GM18907 (cell line): ENCODE data around the gene COPZ2.
"Not testable (repeated sequence)": the region's sequence is repeated elsewhere in the genome, so short reads cannot be mapped to it uniquely, and the experiment has no call there.

ENCODE experiments used
- ATAC-seq: cut with Tn5 transposase; IDR thresholded peaks from one replicate; pipeline ENCODE4 v1.9.1; 2021; ENCODE audit warnings: mild to moderate bottlenecking, moderate library complexity; ENCODE audit not compliant: unreplicated experiment

COPZ2 gene

GRCh38 chr17:48031966-48032365 is 5.6 kb downstream of the COPZ2 start:
- no peak for ATAC-seq

GRCh38 chr17:48030531-48030930 is 7.1 kb downstream of the COPZ2 start:
- no peak for ATAC-seq

GRCh38 chr17:48028736-48029135 is 8.9 kb downstream of the COPZ2 start:
- ATAC-seq: no peak

GRCh38 chr17:48027322-48027981 is 10.1 kb downstream of the COPZ2 start:
- ATAC-seq: no peak

- peak; percentile 35 for ATAC-seq
Measured at GRCh38 chr17:48026502-48027321, 10.9 kb downstream of the COPZ2 start.

- ATAC-seq: no peak
Measured at GRCh38 chr17:48025904-48026501, 11.6 kb downstream of the COPZ2 start.

- peak; percentile 79 for ATAC-seq
Measured at GRCh38 chr17:48025040-48025903, 12.3 kb downstream of the COPZ2 start.

- ATAC-seq: no peak
Measured at GRCh38 chr17:48024149-48025039, 13.2 kb downstream of the COPZ2 start.

- no peak for ATAC-seq
Measured at GRCh38 chr17:48023400-48024148, 14.0 kb downstream of the COPZ2 start.

- ATAC-seq: no peak
Measured at GRCh38 chr17:48022901-48023300, 14.7 kb downstream of the COPZ2 start.

GRCh38 chr17:48021934-48022333 is 15.7 kb downstream of the COPZ2 start:
- ATAC-seq: no peak

GRCh38 chr17:48017817-48018158 is 19.8 kb downstream of the COPZ2 start:
- ATAC-seq: not testable (repeated sequence)

GRCh38 chr17:48016112-48016511 is 21.5 kb downstream of the COPZ2 start:
- ATAC-seq: no peak

- no peak for ATAC-seq
Measured at GRCh38 chr17:48014595-48015111, 22.9 kb downstream of the COPZ2 start.

GRCh38 chr17:48013876-48014594 is 23.6 kb downstream of the COPZ2 start:
- ATAC-seq: no peak

- ATAC-seq: no peak
Measured at GRCh38 chr17:48012654-48013053, 24.9 kb downstream of the COPZ2 start.

- ATAC-seq: no peak
Measured at GRCh38 chr17:48012151-48012520, 25.5 kb downstream of the COPZ2 start.

- ATAC-seq: no peak
Measured at GRCh38 chr17:48011405-48012150, 26.0 kb downstream of the COPZ2 start.
